ENCODE measurements around the gene STK24.

The STK24 gene

DNA sequence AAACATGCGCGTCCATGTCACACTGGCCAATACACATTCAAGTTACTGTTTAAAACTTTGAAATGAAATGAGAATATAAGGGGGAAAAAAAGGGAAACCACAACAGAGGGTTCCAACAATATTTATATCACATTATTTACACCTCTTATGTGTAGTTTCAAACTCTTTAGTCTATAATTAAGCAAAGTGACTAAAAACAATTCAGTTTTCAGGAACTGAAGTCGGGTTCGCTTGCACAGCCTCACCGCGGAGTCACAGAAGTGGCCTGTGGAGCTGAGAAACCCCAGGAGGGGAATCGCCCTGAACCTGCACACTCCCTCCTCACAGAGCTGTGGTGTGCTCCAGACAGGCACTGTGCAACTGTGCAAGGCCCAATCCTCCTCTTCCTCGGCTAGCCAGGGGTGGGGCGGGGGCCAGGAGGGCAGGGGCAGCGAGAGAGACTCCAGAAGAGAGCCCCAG is 75.9 kb downstream of the STK24 start:
- TF ChIP-seq, protein P1, sequence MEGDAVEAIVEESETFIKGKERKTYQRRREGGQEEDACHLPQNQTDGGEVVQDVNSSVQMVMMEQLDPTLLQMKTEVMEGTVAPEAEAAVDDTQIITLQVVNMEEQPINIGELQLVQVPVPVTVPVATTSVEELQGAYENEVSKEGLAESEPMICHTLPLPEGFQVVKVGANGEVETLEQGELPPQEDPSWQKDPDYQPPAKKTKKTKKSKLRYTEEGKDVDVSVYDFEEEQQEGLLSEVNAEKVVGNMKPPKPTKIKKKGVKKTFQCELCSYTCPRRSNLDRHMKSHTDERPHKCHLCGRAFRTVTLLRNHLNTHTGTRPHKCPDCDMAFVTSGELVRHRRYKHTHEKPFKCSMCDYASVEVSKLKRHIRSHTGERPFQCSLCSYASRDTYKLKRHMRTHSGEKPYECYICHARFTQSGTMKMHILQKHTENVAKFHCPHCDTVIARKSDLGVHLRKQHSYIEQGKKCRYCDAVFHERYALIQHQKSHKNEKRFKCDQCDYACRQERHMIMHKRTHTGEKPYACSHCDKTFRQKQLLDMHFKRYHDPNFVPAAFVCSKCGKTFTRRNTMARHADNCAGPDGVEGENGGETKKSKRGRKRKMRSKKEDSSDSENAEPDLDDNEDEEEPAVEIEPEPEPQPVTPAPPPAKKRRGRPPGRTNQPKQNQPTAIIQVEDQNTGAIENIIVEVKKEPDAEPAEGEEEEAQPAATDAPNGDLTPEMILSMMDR (conservative IDR thresholded peaks at IDR 0.05; ENCODE audit: low read depth, low read length), result no peak
- DNase-seq (ENCODE audit: low read depth), result no peak
- H3K4me3 ChIP-seq (ENCODE audit: low read depth, low read length), result no peak overlapping the region

GRCh38 chr13:98496966-98497365 is 79.9 kb downstream of the STK24 start:
- no peak for DNase-seq (ENCODE audit: low read depth)
- no peak overlapping the region for H3K4me3 ChIP-seq (ENCODE audit: low read depth, low read length)
- TF ChIP-seq, protein P1 (conservative IDR thresholded peaks at IDR 0.05; ENCODE audit: low read depth, low read length), result no peak

DNA sequence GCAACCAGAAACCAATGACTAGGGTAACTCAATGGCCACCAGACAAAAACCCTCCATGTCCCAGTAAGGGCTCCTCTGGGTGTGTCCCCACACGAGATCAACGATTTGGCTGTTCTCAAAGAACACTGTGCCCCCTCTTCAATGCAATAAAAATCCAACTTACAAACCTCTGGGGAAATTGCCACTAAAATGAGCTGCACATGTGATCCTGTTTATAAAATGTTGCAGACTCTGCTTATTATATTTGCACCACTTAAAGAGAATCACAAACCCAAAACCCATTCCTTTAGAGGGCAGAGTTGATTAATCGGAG is 80.5 kb downstream of the STK24 start:
- no peak overlapping the region for H3K4me3 ChIP-seq (ENCODE audit: low read depth, low read length)
- TF ChIP-seq, protein P1 (conservative IDR thresholded peaks at IDR 0.05; ENCODE audit: low read depth, low read length), result no peak
- no peak for DNase-seq (ENCODE audit: low read depth)

- no peak overlapping the region for H3K4me3 ChIP-seq (ENCODE audit: low read depth, low read length)
- TF ChIP-seq, protein P1 (conservative IDR thresholded peaks at IDR 0.05; ENCODE audit: low read depth, low read length), result no peak
- DNase-seq (ENCODE audit: low read depth), result peak; percentile 34
These were observed 81.1 kb downstream of the STK24 start for GRCh38 chr13:98495627-98496478.

- TF ChIP-seq, protein P1 (conservative IDR thresholded peaks at IDR 0.05; ENCODE audit: low read depth, low read length), result no peak
- no peak overlapping the region for H3K4me3 ChIP-seq (ENCODE audit: low read depth, low read length)
- no peak for DNase-seq (ENCODE audit: low read depth)
These were observed 82.1 kb downstream of the STK24 start for GRCh38 chr13:98494769-98495168.

- no peak overlapping the region for H3K4me3 ChIP-seq (ENCODE audit: low read depth, low read length)
- no peak for DNase-seq (ENCODE audit: low read depth)
- TF ChIP-seq, protein P1 (conservative IDR thresholded peaks at IDR 0.05; ENCODE audit: low read depth, low read length), result no peak
These were observed 83.7 kb downstream of the STK24 start for GRCh38 chr13:98493042-98493712.

Measured in choroid plexus epithelial cell (primary cell).